AG08396 (cell line): Measurements from ENCODE around the gene BPIFB6.

Source experiments
- DNase-seq: peaks from one replicate; pipeline ENCODE4 v3.0.0; 2012; ENCODE audit warnings: low spot score, mixed read lengths

BPIFB6 gene

DNA sequence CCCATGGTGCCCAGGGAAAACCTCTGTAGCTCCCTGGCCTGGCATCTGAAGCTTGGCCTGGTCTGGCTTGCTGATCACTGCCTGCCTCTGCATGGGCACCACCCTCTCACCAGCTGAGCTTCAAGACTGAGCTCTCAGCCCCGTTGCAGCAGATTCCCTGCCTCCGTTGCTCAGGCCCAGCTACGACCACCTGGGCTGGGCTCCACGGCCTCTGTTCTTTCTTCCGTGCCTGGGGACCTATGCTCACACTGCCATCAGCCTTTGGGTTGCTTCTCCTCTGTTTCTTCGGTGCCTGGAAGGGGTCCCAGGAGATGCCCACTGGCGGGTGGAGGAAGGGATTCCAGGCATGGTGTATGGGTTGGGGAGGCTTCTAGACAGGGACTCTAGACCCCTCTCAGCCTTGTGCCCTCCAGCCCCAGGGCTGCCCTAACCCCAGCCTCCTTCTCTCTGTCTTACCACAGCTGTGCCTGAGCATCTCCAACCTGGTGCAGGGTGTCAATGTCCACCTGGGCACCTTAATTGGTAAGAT, 14.8 kb upstream of the BPIFB6 start:
- no peak for DNase-seq

DNA sequence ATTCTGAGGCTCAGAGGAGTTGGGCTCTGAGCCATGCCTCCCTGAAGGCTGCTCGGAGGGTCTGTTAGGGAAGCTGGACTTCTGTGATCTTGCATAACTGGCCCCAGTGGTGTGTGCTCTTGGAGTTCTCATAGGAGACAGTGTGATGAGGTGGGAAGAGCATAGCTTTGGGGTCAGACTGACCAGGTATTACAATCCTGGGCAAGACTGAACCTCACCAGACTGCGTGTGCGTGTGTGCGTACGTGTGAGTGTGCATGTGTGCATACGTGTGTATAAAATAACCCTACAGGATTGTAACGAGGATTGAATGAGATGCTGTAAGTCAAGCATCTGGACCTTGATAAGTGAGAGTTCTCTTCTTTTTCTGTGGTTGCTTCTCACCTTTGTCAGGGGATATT, 13.9 kb upstream of the BPIFB6 start:
- no peak for DNase-seq

DNA sequence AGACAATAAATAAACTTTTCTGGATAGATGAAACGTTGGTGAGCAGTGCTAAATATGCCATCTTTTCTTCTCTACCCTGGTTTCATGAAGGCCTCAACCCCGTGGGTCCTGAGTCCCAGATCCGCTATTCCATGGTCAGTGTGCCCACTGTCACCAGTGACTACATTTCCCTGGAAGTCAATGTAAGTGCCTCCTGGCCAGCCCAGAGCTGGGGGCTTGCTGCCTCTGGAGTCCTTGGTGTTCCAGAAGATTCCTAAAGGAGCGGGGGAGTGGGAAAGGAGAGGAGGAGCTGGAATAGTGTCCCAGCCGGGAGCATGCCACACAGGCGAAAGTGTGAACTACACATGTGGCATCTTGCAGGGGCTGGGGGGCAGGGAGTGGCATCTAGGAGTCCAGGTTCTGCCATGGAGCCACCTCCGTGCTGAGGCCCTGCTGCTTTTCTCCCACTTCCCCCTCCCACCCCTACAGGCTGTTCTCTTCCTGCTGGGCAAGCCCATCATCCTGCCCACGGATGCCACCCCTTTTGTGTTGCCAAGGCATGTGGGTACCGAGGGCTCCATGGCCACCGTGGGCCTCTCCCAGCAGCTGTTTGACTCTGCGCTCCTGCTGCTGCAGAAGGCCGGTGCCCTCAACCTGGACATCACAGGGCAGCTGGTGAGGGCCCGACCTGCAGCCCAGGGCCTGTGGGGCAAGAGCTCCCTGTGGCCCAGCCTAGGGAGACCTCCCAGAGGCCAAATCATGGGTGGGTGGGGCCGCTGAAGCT, 13.1 kb upstream of the BPIFB6 start:
- no peak for DNase-seq

DNA sequence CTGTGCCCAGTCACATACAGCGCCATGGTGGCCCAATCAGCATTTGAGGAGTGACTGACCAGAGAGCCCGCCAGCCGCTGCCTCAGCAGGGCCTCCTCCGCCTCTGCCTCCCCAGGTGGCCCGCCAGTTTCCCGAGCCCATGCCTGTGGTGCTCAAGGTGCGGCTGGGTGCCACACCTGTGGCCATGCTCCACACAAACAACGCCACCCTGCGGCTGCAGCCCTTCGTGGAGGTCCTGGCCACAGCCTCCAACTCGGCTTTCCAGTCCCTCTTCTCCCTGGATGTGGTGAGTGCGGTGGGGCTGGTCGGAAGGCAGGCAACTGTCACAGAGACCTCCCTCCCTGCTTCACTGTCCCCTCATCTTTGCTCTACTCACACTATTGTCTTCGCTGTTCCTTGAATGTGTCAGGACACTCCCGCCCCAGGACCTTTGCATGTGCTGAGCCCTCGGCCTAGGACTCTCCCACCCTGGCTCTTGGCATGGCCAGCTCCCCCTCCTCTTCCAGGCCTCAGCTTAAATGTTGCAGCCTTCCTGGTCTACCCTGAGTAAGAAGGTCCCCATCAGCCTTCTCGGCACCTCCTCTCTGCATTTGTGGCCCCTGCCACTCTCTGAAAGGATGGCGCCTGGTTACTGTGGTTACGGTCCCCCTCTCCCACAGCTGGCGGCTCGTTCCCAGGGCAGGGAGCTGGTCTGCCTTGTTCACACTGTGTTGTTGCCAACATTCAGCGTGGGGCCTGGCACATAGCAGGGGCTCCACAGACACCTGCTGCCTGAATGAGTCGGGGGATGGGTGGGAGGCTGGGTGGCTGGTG, 11.8 kb upstream of the BPIFB6 start:
- DNase-seq = no peak

DNA sequence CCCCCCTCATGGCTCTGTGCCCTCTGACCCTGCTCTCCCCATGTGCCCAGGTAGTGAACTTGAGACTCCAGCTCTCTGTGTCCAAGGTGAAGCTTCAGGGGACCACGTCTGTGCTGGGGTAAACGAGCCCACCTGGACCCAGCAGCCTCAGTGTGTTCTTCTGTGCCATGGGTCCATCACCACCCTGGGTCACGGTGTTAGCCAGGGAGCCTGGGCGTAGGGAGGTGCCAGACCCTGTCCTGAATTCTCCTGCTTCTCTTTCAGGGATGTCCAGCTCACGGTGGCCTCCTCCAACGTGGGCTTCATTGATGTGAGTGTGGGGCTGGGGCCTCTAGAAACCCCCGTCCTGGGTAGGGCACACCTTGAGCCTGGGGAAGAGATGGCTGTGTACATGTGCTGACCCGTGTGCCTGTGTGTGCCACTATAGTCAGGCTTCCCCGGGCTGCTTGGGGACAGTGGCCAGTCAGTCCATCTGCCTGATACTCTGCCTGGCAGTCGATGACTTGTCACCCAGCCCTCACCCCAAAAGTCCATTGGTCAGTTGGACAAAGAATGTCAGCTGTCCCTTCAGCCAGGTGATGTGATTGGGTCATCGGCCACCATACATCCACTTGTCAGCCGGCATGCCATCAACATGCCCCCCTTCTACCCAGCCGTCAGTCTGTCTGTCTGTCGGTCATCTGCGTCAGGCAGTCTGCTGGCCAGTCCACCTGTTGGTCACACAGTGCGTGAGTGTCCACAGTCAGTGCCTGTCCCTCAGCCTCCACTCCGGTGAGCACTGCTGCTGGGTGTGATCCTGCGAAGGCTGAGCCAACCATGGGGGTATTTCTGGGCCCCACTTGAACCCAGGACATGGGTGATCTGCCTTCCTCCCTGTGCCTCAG, 10.9 kb upstream of the BPIFB6 start:
- DNase-seq = no peak

DNA sequence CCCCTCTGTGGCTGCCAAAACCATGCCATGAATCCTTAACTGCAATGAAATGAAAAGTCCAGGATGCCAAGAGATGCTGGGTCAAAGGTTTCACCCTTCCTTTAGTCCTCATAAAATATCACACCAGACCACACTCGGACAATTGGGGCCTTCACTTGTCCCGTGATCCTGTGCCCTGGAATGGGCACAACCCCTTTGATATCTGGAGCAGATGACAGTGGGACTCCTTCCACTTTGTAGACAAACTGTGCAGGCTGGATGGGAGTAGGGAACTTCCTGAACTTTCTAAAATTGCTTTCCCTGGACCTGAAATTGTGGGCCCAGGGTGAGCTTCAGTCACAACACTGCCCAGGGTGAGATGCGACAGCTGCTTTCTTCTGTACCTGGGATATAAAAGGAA, 9.6 kb upstream of the BPIFB6 start:
- no peak for DNase-seq

DNA sequence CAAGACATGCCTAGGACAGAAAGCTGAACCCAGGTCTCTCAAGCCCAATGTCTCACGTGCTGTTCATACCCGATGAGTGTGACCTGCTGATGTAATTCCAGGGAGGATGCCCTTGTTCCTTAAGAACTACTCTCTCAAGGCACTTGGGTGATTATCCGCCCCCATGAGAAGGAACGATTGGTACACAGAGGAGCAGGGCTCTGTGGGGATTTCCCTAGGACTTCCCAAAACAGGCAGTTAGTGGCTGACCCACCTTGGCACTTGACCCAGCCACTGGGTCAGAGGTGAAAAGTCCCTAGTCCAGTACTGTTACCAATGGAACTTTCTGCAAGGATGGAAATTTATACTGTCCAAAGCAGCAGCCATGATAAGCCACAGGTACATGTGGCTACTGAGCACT, 9.2 kb upstream of the BPIFB6 start:
- DNase-seq = no peak

DNA sequence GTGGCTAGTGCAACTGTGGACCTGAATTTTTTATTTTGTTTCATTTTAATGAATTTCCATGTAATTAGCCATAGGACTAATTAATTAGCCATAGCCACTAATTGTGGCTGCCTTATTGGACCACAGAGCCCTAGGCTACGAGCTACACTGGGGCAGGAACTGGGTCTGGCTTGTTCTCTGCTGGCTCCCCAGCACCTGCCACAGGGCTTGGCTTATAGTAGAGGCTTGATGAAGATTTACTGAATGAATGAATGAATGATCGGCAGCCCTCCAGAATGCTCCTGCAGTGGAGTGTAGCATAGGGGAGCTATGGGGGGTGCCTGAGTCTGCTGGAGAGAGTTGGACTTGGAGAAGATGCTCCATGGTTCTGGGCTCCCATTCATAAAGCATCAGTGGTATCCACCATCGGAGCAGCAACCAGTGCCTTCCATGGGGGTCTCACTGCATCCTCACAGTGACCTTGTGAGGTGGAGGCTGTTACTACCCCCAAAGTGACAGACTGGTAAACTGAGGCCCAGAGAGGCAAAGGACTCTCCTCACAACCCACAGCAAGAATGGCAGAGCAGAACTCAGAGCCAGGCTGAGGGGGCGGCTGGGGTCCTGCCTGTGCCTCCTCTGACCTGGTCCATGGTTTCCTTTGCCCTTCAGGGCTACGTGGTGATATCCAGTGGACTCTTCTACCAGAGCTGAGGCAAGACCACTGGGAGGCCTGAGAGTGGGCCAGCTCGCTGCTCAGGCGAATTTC, 8.6 kb upstream of the BPIFB6 start:
- DNase-seq = no peak

DNA sequence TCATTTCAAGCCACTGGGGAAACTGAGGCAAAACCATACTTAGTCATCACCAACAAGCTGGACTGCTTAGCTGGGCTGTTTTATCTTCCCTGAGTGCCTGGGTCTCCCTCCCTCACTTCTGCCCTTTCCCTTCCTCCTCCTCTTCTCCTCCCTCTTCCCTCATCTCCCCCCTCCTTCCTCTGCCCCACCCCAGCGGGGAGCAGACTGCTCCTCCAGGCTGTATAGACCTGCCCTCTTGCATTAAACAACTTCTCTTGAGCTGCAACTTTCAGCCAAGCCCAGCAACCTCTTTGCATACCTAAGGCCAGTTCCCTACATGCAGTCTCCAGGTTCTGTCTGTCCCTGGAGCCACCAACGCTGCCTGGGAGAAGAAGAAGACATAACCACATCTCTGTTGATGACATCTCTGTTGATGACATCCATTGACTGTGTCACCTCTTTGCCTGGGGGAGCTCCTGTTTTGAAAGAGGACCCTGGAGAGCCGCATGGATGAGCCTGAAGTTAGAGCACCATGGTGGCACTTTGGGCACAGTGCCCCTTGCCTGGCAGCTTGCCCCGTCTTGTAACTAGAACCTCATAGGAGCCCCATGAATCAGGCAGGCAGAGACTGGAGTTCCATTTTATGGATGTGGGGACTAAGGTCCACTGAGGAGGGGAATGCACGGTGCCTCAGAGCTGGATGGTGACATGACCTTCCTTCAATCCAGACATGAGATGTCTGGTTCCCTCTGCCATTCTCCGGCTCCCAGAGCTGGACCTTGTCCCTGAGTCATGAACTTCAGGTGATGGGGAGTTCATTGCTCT, 7.8 kb upstream of the BPIFB6 start:
- DNase-seq = no peak

DNA sequence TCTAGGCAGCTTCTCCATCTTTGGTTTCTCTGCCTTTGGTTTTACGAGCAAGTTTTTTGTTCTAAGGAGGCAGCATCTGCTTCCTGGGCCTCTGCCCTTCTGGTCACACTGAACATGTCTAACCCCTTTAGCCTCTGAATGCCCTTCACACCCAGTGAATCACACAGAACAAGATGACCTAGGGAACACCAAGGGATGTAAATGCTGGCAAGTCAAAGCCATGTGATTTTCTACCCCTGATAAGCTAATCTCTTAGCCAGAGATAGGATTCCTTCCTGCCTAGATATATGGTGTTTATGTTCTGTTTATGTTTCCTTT, 7.2 kb upstream of the BPIFB6 start:
- DNase-seq = no peak

DNA sequence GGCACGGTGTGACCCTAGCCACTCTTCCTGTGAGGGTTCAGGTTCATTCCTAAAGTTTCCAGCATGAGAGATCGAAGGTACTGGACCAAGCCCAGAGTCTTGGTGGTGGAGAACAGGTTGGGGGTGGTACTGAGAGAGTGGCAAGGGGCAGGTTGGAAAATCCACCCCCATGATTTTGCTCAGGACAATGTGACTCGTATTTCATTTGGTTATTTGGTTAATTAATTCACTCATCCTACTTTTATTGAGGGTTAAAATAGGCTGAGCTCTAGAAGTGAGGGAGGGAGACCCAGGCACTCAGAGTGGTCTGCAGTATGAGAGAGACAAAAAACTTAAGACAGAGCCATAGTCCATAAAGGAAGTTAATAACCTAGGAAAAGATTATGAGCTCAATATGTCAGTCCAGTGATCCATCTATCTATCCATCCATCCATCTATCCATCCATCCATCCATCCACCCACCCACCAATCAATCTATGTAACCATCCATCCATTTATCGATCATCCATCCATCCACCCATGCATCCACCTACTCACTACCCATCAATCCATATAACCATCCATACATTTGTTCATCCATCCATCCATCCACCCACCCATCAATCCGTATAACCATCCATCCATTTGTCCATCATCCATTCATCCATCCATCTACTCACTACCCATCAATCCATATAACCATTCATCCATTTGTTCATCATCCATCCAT, 6.7 kb upstream of the BPIFB6 start:
- DNase-seq = no peak

DNA sequence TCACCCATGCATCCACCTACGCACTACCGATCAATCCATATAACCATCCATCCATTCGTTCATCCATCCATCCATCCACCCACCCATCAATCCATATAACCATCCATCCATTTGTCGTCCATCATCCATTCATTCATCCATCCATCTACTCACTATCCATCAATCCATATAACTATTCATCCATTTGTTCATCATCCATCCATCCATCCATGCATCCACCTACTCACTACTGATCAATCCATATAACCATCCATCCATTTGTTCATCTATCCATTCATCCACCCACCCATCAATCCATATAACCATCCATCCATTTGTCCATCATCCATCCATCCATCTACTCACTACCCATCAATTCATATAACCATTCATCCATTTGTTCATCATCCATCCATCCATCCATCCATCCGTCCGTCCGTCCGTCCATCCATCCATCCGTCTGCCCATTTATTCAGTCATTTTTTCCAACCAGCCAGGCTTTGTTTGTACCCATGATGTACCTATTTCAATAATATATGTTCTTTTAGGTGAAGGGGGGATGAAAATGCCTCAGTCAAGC, 6.1 kb upstream of the BPIFB6 start:
- DNase-seq = no peak

DNA sequence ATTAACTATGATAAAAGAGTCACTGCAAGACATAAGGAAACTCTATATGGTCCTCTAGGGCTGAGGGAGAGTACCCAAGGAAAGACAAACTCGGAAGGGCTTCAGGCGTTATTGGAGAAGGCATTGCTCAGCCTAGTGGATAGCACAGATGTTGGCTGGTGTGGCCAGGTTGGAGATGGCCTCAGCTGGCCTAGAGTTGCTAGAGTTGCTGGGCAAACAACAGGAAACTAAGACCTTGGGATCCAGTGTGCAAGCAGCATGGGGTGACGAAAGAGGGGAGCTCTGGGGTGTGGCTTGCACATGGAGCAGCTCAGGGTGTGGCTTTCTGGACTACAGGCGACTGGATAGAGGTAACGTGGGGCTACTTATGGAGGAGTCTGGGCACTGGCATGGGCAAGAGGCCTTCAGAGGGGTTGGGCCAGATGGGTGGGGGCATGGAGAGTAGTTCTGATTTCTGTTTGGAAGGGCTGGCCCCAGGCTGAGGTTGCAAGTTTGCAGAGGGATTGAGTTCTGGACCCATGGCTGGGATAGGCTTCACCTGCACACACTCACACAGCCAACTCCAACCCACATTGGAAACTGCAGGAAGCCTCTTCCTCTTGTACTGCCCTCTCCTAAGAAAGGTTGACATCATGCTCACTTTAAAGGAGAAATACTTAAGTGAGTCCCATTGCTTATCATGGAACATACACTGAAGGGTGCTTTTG, 5.2 kb upstream of the BPIFB6 start:
- no peak for DNase-seq

DNA sequence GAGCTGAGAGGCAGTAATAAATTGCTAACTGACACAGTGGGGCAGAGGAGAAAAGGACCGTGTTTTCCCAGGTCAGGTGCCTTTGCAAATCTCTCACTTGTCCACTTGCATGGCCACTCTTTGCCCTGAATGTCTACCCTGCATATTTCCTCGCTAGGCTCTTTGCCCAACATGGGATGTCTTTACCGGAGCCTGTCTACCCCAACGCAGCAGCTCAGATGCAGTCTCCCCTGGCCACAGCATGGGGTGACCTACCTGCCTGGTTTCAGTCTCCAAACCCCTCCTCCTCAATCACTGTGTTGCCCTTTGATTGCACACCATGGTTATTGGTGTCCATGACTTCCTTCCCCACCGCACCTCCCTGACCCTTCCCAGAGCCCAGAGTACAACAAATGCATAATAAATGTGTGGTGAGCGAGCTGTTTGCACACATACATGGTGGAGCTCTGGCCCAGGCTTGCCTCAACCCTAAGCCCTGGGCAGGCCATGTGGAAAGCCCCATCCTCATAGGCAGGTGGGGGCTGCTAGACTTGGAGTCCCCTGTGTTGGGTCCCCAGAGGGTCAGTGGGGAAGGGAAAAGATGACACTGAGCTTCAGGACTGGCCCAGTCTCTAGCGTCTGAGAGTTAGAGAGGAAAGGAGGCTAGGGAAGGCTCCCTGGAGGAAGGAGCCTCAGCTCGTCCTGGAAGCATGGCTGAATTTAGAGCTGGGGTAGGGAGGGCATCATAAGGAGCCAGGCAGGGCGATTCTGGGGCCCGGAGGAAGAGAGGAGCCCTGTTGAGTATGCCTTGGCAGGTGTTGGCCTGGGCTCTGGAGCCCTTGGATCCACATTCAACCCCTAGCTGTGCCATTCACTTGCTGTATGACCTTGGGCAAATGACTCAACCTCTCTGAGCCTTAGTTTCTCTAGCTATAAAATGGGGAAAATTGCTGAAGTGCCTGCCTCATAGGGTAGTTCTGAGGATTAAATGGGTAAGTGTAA, 4.4 kb upstream of the BPIFB6 start:
- no peak for DNase-seq

DNA sequence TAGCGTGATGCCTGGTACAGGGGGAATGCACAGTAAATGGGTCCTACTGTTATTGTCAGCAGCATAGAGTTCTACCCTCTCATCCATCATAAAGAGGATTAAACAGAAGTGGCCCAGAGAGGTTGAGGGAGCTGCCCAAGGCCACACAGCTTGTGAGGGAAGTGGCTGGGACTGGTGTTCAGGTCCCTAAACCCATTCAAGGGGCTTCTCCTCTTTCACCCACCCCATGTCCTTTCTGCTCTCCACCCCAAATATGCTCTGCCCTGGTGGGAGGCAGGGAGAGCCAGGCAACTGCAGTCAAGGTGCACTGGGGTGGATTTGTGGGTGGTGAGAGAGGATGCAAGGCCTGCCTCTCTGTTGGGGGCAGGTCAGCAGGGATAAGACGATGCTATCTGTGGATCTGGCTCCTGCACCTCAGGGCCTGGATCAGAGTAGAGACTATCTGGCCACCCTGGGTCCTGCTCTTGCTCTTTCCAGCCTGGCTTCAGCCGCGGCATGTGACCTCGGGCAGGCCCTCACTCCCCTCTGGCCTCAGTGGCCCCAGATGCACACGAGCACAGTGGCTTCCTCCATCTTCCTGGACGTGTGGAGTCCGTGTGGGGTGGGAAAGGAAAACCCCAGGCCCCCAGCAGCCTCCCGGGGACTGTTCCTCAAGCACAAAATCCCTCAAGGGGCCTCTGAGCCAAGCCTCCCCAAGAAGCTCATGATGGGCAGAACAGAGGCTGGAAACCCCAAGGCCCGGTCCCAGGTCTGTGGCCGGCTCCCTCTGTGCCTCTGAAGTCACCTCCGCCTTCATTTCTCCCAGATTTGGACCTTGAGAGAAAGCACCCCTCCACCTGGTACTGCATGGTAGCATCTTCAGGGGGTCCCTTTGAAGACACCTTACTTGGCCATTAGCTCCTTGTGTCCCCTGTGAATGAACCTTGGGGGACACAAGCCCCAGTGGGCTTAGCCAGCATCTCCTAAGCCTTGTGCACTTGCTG, 3.4 kb upstream of the BPIFB6 start:
- no peak for DNase-seq

DNA sequence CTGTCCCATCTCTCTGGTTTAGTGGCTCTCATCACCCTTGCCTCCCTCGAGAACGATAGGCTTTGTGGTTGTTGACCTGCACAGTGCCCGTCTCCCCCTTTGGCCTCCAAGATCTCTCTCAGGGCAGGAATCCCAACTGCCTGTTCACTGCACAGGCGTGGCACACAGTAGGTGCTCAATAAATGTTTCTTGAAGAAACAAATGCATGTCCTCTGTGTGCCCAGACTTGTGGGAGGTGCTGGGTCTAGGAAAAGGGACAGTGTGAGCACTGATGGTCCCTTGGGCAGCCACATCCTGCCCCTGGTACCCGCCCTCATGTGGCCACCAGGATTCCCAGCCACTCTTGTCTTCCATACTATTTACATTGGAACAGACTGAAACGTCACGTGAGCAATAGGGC, 2.6 kb upstream of the BPIFB6 start:
- no peak for DNase-seq

DNA sequence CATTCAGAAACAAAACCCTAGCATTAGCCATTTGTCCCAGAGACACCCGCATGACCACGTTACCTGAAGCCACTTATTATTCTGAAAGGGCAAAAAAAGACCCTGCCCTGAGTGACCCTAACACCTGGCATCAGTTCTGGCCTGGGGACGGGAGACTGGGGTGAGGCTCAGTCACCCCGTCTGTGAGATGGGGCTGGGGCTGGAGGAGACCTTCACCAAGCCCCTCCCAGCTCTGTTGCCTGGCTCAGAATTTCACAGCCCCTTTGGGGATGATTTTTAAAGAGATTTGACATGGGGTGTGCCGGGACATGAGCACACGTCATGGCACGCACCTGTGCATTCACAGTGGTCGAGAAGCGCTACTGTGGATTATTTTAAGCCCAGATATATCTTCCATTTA, 1.4 kb upstream of the BPIFB6 start:
- DNase-seq = no peak
